Germinal center (tissue), 1 donor: Measurements from ENCODE around the gene HIGD2B.
"Not testable (repeated sequence)": the region's sequence is repeated elsewhere in the genome, so short reads cannot be mapped to it uniquely, and the experiment has no call there.

Experiments used
- DNase-seq: peaks from one replicate; pipeline ENCODE4 v3.0.0; 2012; ENCODE audit warnings: mixed read lengths, low spot score

Gene HIGD2B, protein sequence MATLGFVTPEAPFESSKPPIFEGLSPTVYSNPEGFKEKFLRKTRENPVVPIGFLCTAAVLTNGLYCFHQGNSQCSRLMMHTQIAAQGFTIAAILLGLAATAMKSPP

DNA sequence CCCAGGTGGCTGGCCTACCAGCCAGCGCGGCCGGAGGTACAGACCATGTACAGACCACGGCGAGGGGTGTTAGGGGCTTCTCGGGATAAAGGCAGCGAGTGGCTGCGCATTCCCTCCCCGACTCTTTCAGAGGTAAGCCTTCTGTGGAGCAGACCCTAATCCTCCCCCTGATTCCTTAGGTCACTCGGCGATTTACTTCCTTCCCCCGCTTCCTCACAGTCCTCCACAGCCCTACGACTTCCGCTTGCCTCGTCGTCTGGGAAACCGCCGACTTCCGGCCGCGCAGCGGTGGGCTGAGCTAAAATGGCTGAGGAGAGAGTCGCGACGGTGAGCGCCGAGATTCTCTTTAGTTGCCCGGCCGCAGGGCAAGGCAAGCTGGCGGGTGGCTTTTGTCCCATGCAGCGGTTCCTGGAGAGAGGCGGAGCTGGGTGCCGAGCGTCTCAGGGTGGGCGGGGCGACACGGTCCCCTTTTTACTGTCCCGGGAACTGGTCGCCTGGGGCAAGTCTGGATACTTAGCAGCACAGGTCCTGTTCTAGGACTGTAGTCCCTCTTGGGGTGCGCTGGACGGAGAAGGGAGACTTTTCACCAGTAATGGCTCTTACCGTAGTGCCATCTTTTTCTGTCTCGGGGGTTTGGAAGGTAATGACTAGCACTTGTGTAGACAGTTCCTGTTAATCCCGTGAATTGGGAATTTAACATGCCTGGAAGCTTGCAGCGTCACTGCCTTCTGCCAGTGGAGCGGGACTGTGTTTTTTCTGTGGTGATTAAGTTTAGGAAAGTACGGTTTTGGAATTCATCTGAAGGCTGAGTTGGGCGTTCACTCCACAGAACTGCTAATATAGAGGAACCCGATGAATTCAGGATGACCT is at the start of gene HIGD2B, which contains the start of gene BBS4:
Gene HIGD2B, minus strand, starts transcription at position 258 of the 870 bp plus-strand sequence. CDS start 9,808 bp downstream, outside the sequence.
Gene BBS4, plus strand, starts transcription at position 283 of the 870 bp plus-strand sequence. Its CDS starts 21 bp downstream, at position 304.
- DNase-seq, result peak; percentile 79

GRCh38 chr15:72735111-72735510 is 49.1 kb upstream of the HIGD2B start:
- DNase-seq, result no peak

DNA sequence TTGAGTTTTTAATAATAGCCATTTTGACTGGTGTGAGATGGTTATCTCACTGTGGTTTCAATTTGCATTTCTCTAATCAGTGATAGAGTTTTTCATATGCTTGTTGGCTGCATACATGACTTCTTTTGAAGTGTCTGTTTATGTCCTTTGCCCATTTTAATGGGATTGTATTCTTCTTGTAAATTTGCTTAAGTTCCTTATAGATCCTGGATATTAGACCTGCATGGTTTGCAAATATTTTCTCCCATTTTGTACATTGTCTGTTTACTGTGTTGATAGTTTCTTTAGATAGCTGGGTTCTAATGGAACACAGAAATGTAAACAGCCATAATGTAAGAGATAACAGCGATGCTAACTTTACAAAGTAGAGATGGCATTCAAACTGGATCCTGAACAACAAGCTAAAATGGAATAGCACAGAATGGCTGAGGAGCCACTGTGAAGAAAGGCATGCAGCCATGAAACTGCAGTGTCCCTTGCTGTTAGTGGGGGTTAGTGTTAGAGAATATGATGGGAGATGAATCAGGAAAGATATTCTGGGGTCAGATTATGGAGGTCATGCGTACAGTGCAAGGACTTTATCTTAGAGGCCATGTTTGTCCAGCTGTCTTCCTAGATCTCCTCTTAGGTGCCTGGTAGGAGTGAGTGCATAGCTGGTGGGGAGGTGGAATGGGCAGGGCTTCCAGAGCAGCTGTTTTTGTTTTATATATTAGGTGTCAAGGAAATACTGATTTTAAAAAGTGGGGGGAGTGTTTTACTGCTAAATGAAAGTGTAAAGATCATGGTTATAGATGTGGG is 48.2 kb upstream of the HIGD2B start:
- no peak for DNase-seq

GRCh38 chr15:72732516-72732915 is 46.5 kb upstream of the HIGD2B start:
- DNase-seq, result no peak

DNA sequence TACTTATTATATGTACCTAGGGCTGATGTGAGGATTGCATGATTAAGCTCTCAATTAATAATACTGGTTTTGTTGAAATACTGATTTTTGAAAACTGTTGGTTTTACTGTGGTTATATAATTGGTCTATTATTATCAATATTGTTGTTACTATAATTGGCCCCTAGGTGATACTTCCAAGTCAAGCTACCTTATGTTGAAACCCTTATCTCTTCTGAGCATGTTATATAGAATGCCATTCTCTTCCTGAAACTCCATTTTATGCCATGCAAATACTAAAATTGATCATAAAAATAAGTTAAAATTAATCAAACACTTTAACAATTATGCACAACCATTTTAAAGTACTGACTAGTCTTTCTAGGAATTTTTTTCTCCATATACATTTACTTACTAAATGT is 46.1 kb upstream of the HIGD2B start:
- no peak for DNase-seq

GRCh38 chr15:72728821-72729220 is 42.8 kb upstream of the HIGD2B start:
- no peak for DNase-seq

- DNase-seq, result not testable (repeated sequence)
Measured at GRCh38 chr15:72728249-72728648, 42.3 kb upstream of the HIGD2B start.

DNA sequence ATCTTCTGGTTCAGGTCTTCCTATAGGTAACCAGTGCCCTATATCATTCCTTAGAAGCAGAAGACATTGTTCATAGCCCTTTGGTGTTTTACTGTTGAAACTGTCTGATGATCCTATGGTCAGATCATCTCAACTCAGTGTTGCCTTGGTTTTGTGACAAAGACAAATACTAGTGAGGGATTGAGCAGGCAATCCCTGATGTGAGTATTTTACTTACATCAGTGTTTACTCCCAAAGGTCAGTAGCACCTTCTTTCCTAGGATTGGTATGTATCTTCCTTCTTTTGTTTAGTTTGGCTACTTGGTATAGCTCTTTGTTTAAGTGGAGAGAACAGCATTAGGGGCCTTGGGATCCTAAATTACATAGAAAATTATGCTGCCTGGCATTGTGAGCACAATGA is 41.2 kb upstream of the HIGD2B start:
- no peak for DNase-seq

DNA sequence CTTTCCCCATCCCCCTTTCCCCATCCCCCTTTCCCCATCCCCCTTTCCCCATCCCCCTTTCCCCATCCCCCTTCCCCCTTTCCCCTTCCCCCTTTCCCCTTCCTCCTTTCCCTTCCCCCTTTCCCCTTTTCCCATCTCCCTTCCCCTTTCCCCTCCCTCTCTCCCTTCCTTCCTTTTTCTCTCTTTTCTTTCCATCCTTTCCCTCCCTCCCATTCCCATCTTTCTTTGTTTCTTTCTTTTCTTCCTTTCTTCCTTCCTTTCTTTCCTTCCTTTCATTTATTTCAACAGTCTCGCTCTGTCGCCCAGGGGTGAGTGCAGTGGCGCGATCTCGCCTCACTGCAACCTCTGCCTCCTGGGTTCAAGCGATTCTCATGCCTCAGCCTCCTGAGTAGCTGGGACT is 39.9 kb upstream of the HIGD2B start:
- not testable (repeated sequence) for DNase-seq

- no peak for DNase-seq
Measured at GRCh38 chr15:72725446-72725845, 39.5 kb upstream of the HIGD2B start.

DNA sequence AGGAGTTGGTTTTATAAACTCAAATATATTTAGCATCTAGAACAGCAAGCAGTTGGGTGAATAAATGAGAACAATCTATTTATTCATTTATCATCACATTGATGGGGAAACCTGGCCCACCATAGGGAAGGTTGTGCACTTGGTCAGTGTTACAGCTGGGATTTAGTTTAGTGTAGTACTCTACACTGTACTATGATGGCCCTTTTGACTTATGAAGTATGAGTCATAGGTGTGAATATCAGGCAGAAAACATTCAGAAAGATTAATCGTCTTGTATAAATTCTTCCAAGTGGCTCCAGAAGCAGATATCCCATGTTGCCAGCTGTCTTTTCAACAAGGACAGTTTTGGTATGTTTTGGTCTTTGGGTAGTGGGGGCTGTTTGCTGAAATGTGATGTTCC is 38.0 kb upstream of the HIGD2B start:
- no peak for DNase-seq

GRCh38 chr15:72722071-72722696 is 36.2 kb upstream of the HIGD2B start:
- peak; percentile 26 for DNase-seq

DNA sequence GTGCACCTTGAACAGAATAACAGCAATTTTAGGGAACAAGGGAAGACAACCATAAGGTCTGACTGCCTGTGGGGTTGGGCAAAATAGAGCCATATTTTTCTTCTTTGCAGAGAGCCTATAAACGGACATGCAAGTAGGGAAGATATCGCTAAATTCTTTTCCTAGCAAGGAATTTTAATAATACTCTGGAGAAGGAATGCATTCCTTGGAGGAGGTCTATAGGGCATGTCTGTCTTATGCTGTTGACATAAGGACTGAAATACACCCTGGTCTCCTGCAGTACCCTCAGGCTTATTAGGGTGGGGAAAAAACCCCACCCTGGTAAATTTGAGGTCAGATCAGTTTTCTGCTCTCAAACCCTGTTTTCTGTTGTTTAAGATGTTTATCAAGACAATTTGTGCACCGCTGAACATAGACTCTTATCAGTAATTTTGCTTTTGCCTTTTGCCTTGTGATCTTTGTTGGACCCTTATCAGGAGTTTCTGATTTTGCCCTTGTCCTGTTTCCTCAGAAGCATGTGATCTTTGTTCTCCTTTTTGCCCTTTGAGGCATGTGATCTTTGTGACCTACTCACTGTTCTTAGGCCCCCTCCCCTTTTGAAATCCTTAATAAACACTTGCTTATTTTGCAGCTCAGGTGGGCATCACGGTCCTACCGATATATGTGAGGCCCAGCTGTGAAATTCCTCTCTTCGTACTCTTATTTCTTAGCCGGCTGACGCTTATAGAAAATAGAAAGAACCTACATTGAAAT is 22.7 kb upstream of the HIGD2B start:
- DNase-seq, result not testable (repeated sequence)

- no peak for DNase-seq
Measured at GRCh38 chr15:72706266-72706665, 20.3 kb upstream of the HIGD2B start.

GRCh38 chr15:72700076-72700475 is 14.1 kb upstream of the HIGD2B start:
- DNase-seq, result no peak

DNA sequence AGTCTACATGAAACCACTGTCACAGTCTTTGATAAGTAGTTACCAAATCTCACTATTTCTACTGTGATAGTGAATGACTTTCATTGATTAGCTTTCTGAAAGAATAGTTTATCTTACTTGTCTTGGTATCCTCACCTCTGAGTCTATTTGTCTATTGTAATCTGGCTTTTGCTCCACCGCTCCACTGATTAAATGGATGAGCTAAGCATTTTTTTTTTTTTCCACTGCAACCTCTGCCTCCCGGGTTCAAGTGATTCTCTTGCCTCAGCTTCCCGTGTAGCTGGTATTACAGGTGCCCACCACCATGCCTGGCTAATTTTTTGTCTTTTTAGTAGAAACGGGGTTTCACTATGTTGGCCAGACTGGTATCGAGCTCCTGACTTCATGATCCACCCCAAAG is 13.0 kb upstream of the HIGD2B start:
- DNase-seq, result no peak

- no peak for DNase-seq
Measured at GRCh38 chr15:72690938-72691337, 5.0 kb upstream of the HIGD2B start.

GRCh38 chr15:72688697-72689096 is 2.7 kb upstream of the HIGD2B start:
- no peak for DNase-seq

DNA sequence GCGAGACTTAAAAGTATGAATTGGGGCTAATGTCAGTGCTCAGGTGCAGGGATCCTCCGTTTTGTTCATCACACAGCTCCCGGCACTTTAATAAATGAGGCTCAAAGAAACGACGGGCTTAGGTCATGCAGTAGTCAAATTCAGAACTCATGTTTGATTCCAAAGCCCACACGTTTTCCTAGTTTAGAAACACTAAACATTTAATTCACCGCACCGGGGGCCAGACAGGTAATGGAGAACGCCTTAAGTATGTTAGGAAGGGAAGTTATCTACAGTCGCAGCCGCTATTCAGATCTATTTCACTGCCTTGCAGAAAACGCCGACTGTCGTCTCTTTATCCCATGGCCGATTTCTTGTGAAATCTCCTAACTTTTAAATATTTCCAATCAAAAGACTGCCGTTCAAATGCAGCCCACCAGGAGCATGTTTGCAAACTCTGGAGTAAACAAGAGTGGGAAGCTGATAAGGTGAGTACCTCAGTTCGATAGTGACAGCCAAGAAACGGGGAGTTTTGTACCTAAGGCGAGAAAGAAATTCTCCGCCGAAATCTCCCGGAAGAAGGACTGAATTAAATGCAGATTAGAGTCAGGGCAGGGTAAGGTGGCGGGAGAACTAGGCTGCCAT is 569 bp downstream of the HIGD2B start:
- DNase-seq, result no peak

- DNase-seq, result no peak
Measured at GRCh38 chr15:72682772-72683171, 3.2 kb downstream of the HIGD2B start.

DNA sequence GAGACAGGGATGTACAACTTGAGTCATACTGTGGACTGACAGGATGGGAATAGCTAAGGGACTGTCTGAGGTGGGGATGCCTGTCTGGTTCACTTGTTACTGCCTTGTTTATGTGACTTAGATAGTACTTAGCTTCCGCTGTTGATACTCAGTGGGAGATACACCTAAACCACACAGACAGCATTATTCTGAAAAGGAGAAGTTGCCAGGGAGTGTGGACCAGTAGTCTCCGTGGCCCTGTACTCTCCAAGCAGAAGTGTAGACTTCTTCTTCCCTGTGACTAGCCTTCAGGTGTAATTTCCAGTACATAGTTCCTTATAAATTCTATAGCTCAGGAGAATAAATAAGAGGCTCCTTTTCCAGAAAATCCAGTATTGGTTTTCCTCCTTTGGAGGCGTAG is 5.1 kb downstream of the HIGD2B start:
- DNase-seq, result no peak
